Motor neuron (in vitro differentiated cells): ENCODE data around the gene FBXO31. TPM values are rescaled to one million over a fixed set of nuclear protein-coding genes. Genes with fewer than 3 reads are reported as not detected.

Source experiments
- ATAC-seq, 8 experiments: fragments of 200-7000 bp; cut with Tn5 transposase; replicated peaks in 6 of 8; 2 replicates each; pipeline ENCODE4 v1.8.0; 2021; ENCODE audit warnings: mild to moderate bottlenecking in 8 of 8, moderate library complexity in 8 of 8
- H3K27ac ChIP-seq, 2 donors: fragments of 250-450 bp; sonication (Bioruptor Pico); 2 replicates each; pipeline ENCODE4 v1.9.0; 2021; ENCODE audit warnings: antibody characterized with exemption in 2 of 2, mild to moderate bottlenecking in 2 of 2, moderate library complexity in 1 of 2
- H3K4me1 ChIP-seq, 2 donors: fragments of 250-450 bp; sonication (Bioruptor Pico); replicated peaks in 1 of 2; 2 replicates each; pipeline ENCODE4 v1.6.1; 2021; ENCODE audit warnings: antibody characterized with exemption in 2 of 2, mild to moderate bottlenecking in 2 of 2, moderate library complexity in 1 of 2
- H3K4me3 ChIP-seq, 5 donors: fragments of 250-450 bp; sonication (Bioruptor Pico); 2 replicates each; pipeline ENCODE4 v1.9.0; 2021; ENCODE audit warnings: antibody characterized with exemption in 5 of 5, mild to moderate bottlenecking in 5 of 5, moderate library complexity in 4 of 5
- WGBS, 10 experiments: fragments of 450-650 bp; shearing (Covaris generic); methylation state at CpG; one replicate each; pipeline ENCODE4 v1.0.0; 2022; 5-methylcytosine and 5-hydroxymethylcytosine counted together
- in situ Hi-C, 9 experiments: fragments of 400-800 bp; cut with MboI; loops; one replicate each; pipeline ENCODE4 v1.15.0; 2021; ENCODE audit warnings: low sequenced_read_pairs in 9 of 9, low pct_unique_long_range_greater_than_20kb in 2 of 9; ENCODE audit not compliant: unreplicated experiment in 9 of 9
- total RNA-seq, 8 experiments: library from RNA; unstranded; fragments of 300-600 nt; gene quantifications; 2 replicates each; pipeline versions ENCODE4 v1.2.3 to v1.2.4, GENCODE V29; 2022

The FBXO31 gene
- total RNA-seq, 8 experiments from 2014 or later, result 12.2 to 23.2 (median 18.0) TPM

GRCh38 chr16:87409153-87409552, 25.6 kb upstream of the FBXO31 start:
- WGBS, 10 experiments, result 40 to 100% (median 86%) methylated on average over 1 to 13 of the region's 13 CpGs; no CpG with 5 or more reads in 2 of the 10 experiments
- in situ Hi-C loops, result loop anchor here in 1 of 9 experiments (25.0 kb wide), 1 partner anchor 228 kb away; no protein-coding TSS in a partner anchor

GRCh38 chr16:87407511-87408112, 24.0 kb upstream of the FBXO31 start:
- no peak for ATAC-seq
- 19 to 96% (median 93%) methylated on average over 2 to 22 of the region's 26 CpGs; no CpG with 5 or more reads in 1 of the 10 experiments for WGBS, 10 experiments
- no peak overlapping the region for H3K27ac ChIP-seq
- no peaks in the 10 kb centered on the region for H3K4me1 ChIP-seq
- no peak overlapping the region for H3K4me3 ChIP-seq
- in situ Hi-C loops, result loop anchor here in 1 of 9 experiments (25.0 kb wide), 1 partner anchor 230 kb away; no protein-coding TSS in a partner anchor

More at GRCh38 chr16:87409153-87409552, 25.6 kb upstream of the FBXO31 start:
- Histone ChIP-seq H3K4me1 (no peaks in the 10 kb centered on the region), H3K27ac (no peak overlapping the region), H3K4me3 (no peak overlapping the region)
- no peak for ATAC-seq

- H3K4me3 ChIP-seq, result no peak overlapping the region
- in situ Hi-C loops, result loop anchor here in 1 of 9 experiments (25.0 kb wide), 1 partner anchor 231 kb away; no protein-coding TSS in a partner anchor
- WGBS, 10 experiments, result 82 to 100% (median 92%) methylated on average over 2 to 13 of the region's 14 CpGs; no CpG with 5 or more reads in 1 of the 10 experiments
- H3K27ac ChIP-seq, result no peak overlapping the region
- peak in 2 of 8 experiments; percentile 8 to 25 for ATAC-seq
- H3K4me1 ChIP-seq, result no peaks in the 10 kb centered on the region
Measured at GRCh38 chr16:87406495-87407088, 23.0 kb upstream of the FBXO31 start.

- no peaks in the 10 kb centered on the region for H3K4me1 ChIP-seq
- ATAC-seq, result peak; percentile 9 to 69 (median 55)
- no peak overlapping the region for H3K27ac ChIP-seq
- H3K4me3 ChIP-seq, result no peak overlapping the region
- WGBS, 10 experiments, result 17 to 100% (median 91%) methylated on average over 1 to 17 of the region's 19 CpGs; no CpG with 5 or more reads in 3 of the 10 experiments
- in situ Hi-C loops, result loop anchor here in 1 of 9 experiments (25.0 kb wide), 1 partner anchor 232 kb away; no protein-coding TSS in a partner anchor
Measured at GRCh38 chr16:87404764-87405625, 21.4 kb upstream of the FBXO31 start.

GRCh38 chr16:87395181-87395842, 11.7 kb upstream of the FBXO31 start:
- H3K4me1 ChIP-seq, result peaks cover 19 to 26% of the 10 kb centered on the region in 2 donors
- no peak for ATAC-seq
- peak overlapping the region in 1 of 5 donors; percentile 90 for H3K4me3 ChIP-seq
- in situ Hi-C loops, result no loop called here
- WGBS, 10 experiments, result 46 to 88% (median 62%) methylated on average over 2 to 6 of the region's 7 CpGs; no CpG with 5 or more reads in 1 of the 10 experiments
- H3K27ac ChIP-seq, result no peak overlapping the region

- 52 to 100% (median 74%) methylated on average over 1 to 6 of the region's 6 CpGs for WGBS, 10 experiments
- no peak overlapping the region for H3K27ac ChIP-seq
- peak overlapping the region; percentile 75 to 98 (median 87) for H3K4me3 ChIP-seq
- no peak for ATAC-seq
- in situ Hi-C loops, result no loop called here
- H3K4me1 ChIP-seq, result peaks cover 24 to 35% of the 10 kb centered on the region in 2 donors
Measured at GRCh38 chr16:87393680-87394055, 10.1 kb upstream of the FBXO31 start.

- Histone ChIP-seq H3K27ac (peak overlapping the region; percentile 72 to 99), H3K4me3 (peak overlapping the region; percentile 75 to 98 (median 87)), H3K4me1 (peaks cover 24 to 38% of the 10 kb centered on the region in 2 donors)
- ATAC-seq, result peak in 3 of 8 experiments; percentile 1 to 2 (median 1)
- WGBS, 10 experiments, result 0 to 23% (median 2%) methylated on average over 1 to 17 of the region's 53 CpGs
- in situ Hi-C loops, result no loop called here
Measured at GRCh38 chr16:87392821-87393679, 9.5 kb upstream of the FBXO31 start.

GRCh38 chr16:87391950-87392820, 8.6 kb upstream of the FBXO31 start, which contains the start of gene MAP1LC3B:
Gene MAP1LC3B, plus strand, starts transcription at chr16:87392336. Its CDS starts 92 bp downstream, at chr16:87392428.
- WGBS, 10 experiments, result no CpG with 5 or more reads among the region's 113 CpGs
- Histone ChIP-seq H3K4me1 (peaks cover 32 to 45% of the 10 kb centered on the region in 2 donors), H3K27ac (peak within 1 kb of the TSS; percentile 96 to 99), H3K4me3 (peak within 1 kb of the TSS; percentile 75 to 98 (median 87))
- ATAC-seq, result peak; percentile 48 to 75 (median 72)
- in situ Hi-C loops, result no loop called here

- Histone ChIP-seq H3K4me1 (peaks cover 32 to 45% of the 10 kb centered on the region in 2 donors), H3K4me3 (peak overlapping the region; percentile 41 to 98 (median 87)), H3K27ac (peak overlapping the region; percentile 96 to 99)
- peak in 4 of 8 experiments; percentile 1 to 27 (median 6) for ATAC-seq
- WGBS, 10 experiments, result 2 to 70% (median 19%) methylated on average over 1 to 15 of the region's 44 CpGs; no CpG with 5 or more reads in 6 of the 10 experiments
- in situ Hi-C loops, result no loop called here
Measured at GRCh38 chr16:87391324-87391949, 7.9 kb upstream of the FBXO31 start.

- peak overlapping the region in 1 of 5 donors; percentile 98 for H3K4me3 ChIP-seq
- in situ Hi-C loops, result no loop called here
- WGBS, 10 experiments, result 91 to 100% (median 98%) methylated on average over 1 to 15 of the region's 24 CpGs; no CpG with 5 or more reads in 1 of the 10 experiments
- H3K27ac ChIP-seq, result peak overlapping the region; percentile 96 to 99
- H3K4me1 ChIP-seq, result peaks cover 32 to 45% of the 10 kb centered on the region in 2 donors
- no peak for ATAC-seq
Measured at GRCh38 chr16:87390641-87391323, 7.2 kb upstream of the FBXO31 start.
